GM12878 (cell line): Measurements from ENCODE around the gene TXNL1. TPM values are rescaled to one million over a fixed set of nuclear protein-coding genes. Genes with fewer than 3 reads are reported as not detected.

Experiments
- ATAC-seq: fragments of 200-7000 bp; cut with Tn5 transposase; 3 replicates; pipeline ENCODE4 v1.9.1; 2020; ENCODE audit warnings: mild to moderate bottlenecking, moderate library complexity
- BruUV-seq: library from RNA; stranded (reverse); fragments of 400-500 nt; replicated peaks from 2 replicates; lab custom pipeline; 2021; lab: Mats Ljungman, UMichigan
- CTCF ChIA-PET: fragments of 300-600 bp; sonication (Branson Sonifier 250); formaldehyde crosslinking; extraction: SDS; loops from one replicate; lab custom pipeline; 2021; ENCODE audit warnings: inconsistent platforms; lab: Yijun Ruan, JAX
- POLR2A ChIA-PET: fragments of 350-600 bp; formaldehyde crosslinking; extraction: SDS; loops from one replicate; lab custom pipeline; 2021; ENCODE audit warnings: inconsistent platforms; lab: Charles Lee
- RAD21 ChIA-PET: fragments of 300-600 bp; sonication (Branson Sonifier 250); formaldehyde crosslinking; loops from one replicate; lab custom pipeline; 2023; ENCODE audit warnings: antibody characterized with exemption; ENCODE audit not compliant: unreplicated experiment; lab: Charles Lee
- SMC1A ChIA-PET: fragments of 300-600 bp; sonication (Branson Sonifier 250); formaldehyde crosslinking; loops from one replicate; lab custom pipeline; 2023; ENCODE audit not compliant: unreplicated experiment, uncharacterized antibody; lab: Charles Lee
- DNase-seq: peaks from one replicate; pipeline ENCODE4 v3.0.0-alpha.2; 2011; ENCODE audit warnings: low read depth, low spot score
- FAIRE-seq: peaks from 3 replicates; lab custom pipeline; 2011; peaks lifted over from hg19 to GRCh38; lab: Jason Lieb, UNC
- H2AFZ ChIP-seq: 2 replicates; pipeline ENCODE4 v1.6.0; 2011; ENCODE audit warnings: low read depth, low read length, control low read depth; ENCODE audit not compliant: control insufficient read depth
- H3K27ac ChIP-seq: 2 replicates; pipeline ENCODE4 v1.5.1; 2011; ENCODE audit warnings: control low read depth; ENCODE audit not compliant: control insufficient read depth, insufficient read depth
- H3K27me3 ChIP-seq, 2 experiments: replicated peaks in 1 of 2; 2 replicates each; pipeline versions ENCODE4 v1.6.0 to v1.6.1; 2011; ENCODE audit warnings: low read length in 1 of 2; ENCODE audit not compliant: control insufficient read depth in 2 of 2, insufficient read depth in 2 of 2
- H3K36me3 ChIP-seq, 2 experiments: 2 replicates each; pipeline ENCODE4 v1.5.1; 2011; ENCODE audit warnings: low read length in 1 of 2; ENCODE audit not compliant: control insufficient read depth in 2 of 2, insufficient read depth in 2 of 2
- H3K4me1 ChIP-seq: 2 replicates; pipeline ENCODE4 v1.6.1; 2011; ENCODE audit warnings: mild to moderate bottlenecking, low read length, moderate library complexity, mixed read lengths; ENCODE audit not compliant: control insufficient read depth, insufficient read depth
- H3K4me2 ChIP-seq: 2 replicates; pipeline ENCODE4 v1.6.0; 2011; ENCODE audit warnings: control low read depth; ENCODE audit not compliant: control insufficient read depth, insufficient read depth
- H3K4me3 ChIP-seq: fragments of 200-600 bp; sonication (generic); 2 replicates; pipeline ENCODE4 v1.5.1; 2016
- H3K79me2 ChIP-seq: 2 replicates; pipeline ENCODE4 v1.6.0; 2011; ENCODE audit warnings: low read length; ENCODE audit not compliant: control insufficient read depth, insufficient read depth
- H3K9ac ChIP-seq: 2 replicates; pipeline ENCODE4 v1.8.0; 2011; ENCODE audit warnings: low read length, control low read depth, mixed read lengths; ENCODE audit not compliant: control insufficient read depth, insufficient read depth
- H3K9me3 ChIP-seq: replicated peaks from 3 replicates; pipeline ENCODE4 v1.5.1; 2011; ENCODE audit warnings: mild to moderate bottlenecking, low read length; ENCODE audit not compliant: control insufficient read depth, insufficient read depth
- H4K20me1 ChIP-seq: 2 replicates; pipeline ENCODE4 v1.6.0; 2011; ENCODE audit not compliant: control insufficient read depth, insufficient read depth
- DPF2 ChIP-seq: fragments of 450-650 bp; IDR thresholded peaks from 2 replicates; pipeline ENCODE4 v1.6.1; 2017; ENCODE audit warnings: mild to moderate bottlenecking
- NRF1 ChIP-seq: conservative IDR thresholded peaks from 2 replicates; pipeline ENCODE4 v1.6.1; 2011; ENCODE audit warnings: mild to moderate bottlenecking, low read depth, low read length, improper control_type of control experiment
- PKNOX1 ChIP-seq: fragments of 450-650 bp; IDR thresholded peaks from 2 replicates; pipeline ENCODE4 v1.6.1; 2016; ENCODE audit warnings: mild to moderate bottlenecking
- SP1 ChIP-seq: IDR thresholded peaks from one replicate; pipeline ENCODE4 v1.6.1; 2011; ENCODE audit warnings: low read depth, low read length
- SPI1 ChIP-seq: IDR thresholded peaks from 2 replicates; pipeline ENCODE4 v1.6.1; 2011; ENCODE audit warnings: low read depth, mild to moderate bottlenecking, low read length, moderate library complexity, borderline replicate concordance; ENCODE audit not compliant: insufficient read depth
- SUPT20H ChIP-seq: IDR thresholded peaks from 2 replicates; pipeline ENCODE4 v1.6.1; 2011; ENCODE audit warnings: low read depth, mild to moderate bottlenecking, low read length, moderate library complexity, borderline replicate concordance; ENCODE audit not compliant: control insufficient read depth
- ZBTB11 ChIP-seq: fragments of 450-650 bp; formaldehyde crosslinking; IDR thresholded peaks from 2 replicates; pipeline ENCODE4 v1.5.0; 2022; ENCODE audit warnings: mild to moderate bottlenecking, missing genetic modification characterization
- WGBS: methylation state at CpG from one replicate; pipeline ENCODE4 v1.1.6; 2016; ENCODE audit warnings: low lambda C conversion rate; ENCODE audit not compliant: insufficient replicate concordance, insufficient coverage; ENCODE audit errors: missing lambda C conversion rate; 5-methylcytosine and 5-hydroxymethylcytosine counted together
- in situ Hi-C: fragments of 300-500 bp; cut with MboI; formaldehyde crosslinking; loops from 9 replicates; pipeline ENCODE4 v1.14.3; 2018; ENCODE audit warnings: mixed read lengths
- intact Hi-C: fragments of 100-400 bp; cut with micrococcal nuclease; formaldehyde crosslinking; loops from one replicate; pipeline ENCODE4 v1.14.2; 2022; ENCODE audit not compliant: unreplicated experiment
- polyA plus RNA-seq, 11 experiments: library from polyadenylated mRNA; depleted of rRNA in 4 of 11; unstranded in 6 of 11; stranded (reverse) in 5 of 11; fragments of >200 nt; fragmentation: Nextera tagmentation in 4 of 11; fragmentation: Illumina TruSeq in 1 of 11; extraction: Ambion mirVana in 4 of 11; extraction: Trizol in 1 of 11; gene quantifications; 1 replicate in 1 of 11; 2 replicates in 10 of 11; pipeline versions ENCODE4 v1.2.1 to v1.2.3, GENCODE V29; 2011 to 2016; ENCODE audit warnings: inconsistent platforms in 2 of 11, missing spikeins in 2 of 11, low read depth in 1 of 11
- total RNA-seq, 4 experiments: library from RNA; depleted of rRNA in 3 of 4; stranded (reverse); fragments of >200 nt in 3 of 4; fragmentation: Illumina TruSeq in 1 of 4; extraction: Trizol in 1 of 4; gene quantifications; 2 replicates each; pipeline versions ENCODE4 v1.2.1 to v1.2.3, GENCODE V29; 2013 to 2021

The TXNL1 gene
- total and polyA plus RNA-seq, 10 of the 15 experiments (the other 5 are each of a cell fraction or from before 2014, with no cell fraction given), result 30.9 to 124 (median 71.2) TPM

GRCh38 chr18:56560992-56561391 lies 77.4 kb downstream of the TXNL1 start:
- Histone ChIP-seq H3K27ac (no peak overlapping the region), H4K20me1 (no peaks in the 10 kb centered on the region), H3K9me3 (no peaks in the 10 kb centered on the region), H3K79me2 (no peaks in the 10 kb centered on the region), H3K9ac (no peak overlapping the region), H3K4me3 (no peak overlapping the region), H3K36me3 (no peaks in the 10 kb centered on the region), H3K4me1 (no peaks in the 10 kb centered on the region), H3K27me3 (no peaks in the 10 kb centered on the region; a peak in 2 of 4 replicates), H2AFZ (no peak overlapping the region), H3K4me2 (no peak overlapping the region)
- RAD21 ChIA-PET, result no interaction called here
- DNase-seq (no peak), ATAC-seq (no peak), FAIRE-seq (no peak)
- TF ChIP-seq PKNOX1 (no peak), SPI1 (peak; percentile 40; the same call in 1 of the 2 replicates)
- in situ Hi-C loops (no loop called here), intact Hi-C loops (loop anchor here (5.0 to 10.0 kb wide), 2 partner anchors 66 to 129 kb away; no protein-coding TSS in a partner anchor)
- CTCF ChIA-PET, result interaction anchor here (0.9 to 8.0 kb wide), 7 partner anchors 8 to 127 kb away, joined by 3 to 60 read pairs (median 4); no protein-coding TSS in a partner anchor
- BruUV-seq, result no TSS peak
- SMC1A ChIA-PET, result interaction anchor here (0.9 to 4.2 kb wide), 11 partner anchors 8 to 467 kb away, joined by 3 to 25 read pairs (median 3); no protein-coding TSS in a partner anchor
- POLR2A ChIA-PET, result no interaction called here
- 0% methylated on average over 2 of the region's 2 CpGs for WGBS

- Histone ChIP-seq H4K20me1 (no peaks in the 10 kb centered on the region), H3K4me1 (no peaks in the 10 kb centered on the region), H3K36me3 (no peaks in the 10 kb centered on the region), H3K27me3 (no peaks in the 10 kb centered on the region; a peak in 2 of 4 replicates), H3K9ac (no peak overlapping the region), H3K9me3 (no peaks in the 10 kb centered on the region; the same call in 2 of the 3 replicates), H3K4me3 (no peak overlapping the region), H2AFZ (no peak overlapping the region), H3K4me2 (no peak overlapping the region), H3K79me2 (no peaks in the 10 kb centered on the region), H3K27ac (no peak overlapping the region)
- no peak for TF ChIP-seq SP1
- no peak for TF ChIP-seq SUPT20H
- TF ChIP-seq DPF2, result no peak
- no peak for TF ChIP-seq ZBTB11 (CRISPR knock-in tag)
- no peak for TF ChIP-seq NRF1
- intact Hi-C loops, result no loop called here
- ChIA-PET RAD21 (interaction anchor here (1.1 kb wide), 1 partner anchor 175 kb away, joined by 3 read pairs; no protein-coding TSS in a partner anchor), SMC1A (interaction anchor here (0.6 to 4.2 kb wide), 9 partner anchors 10 to 303 kb away, joined by 3 to 25 read pairs (median 6); no protein-coding TSS in a partner anchor), CTCF (interaction anchor here (0.9 to 1.4 kb wide), 2 partner anchors 18 to 73 kb away, joined by 3 to 5 read pairs; no protein-coding TSS in a partner anchor), POLR2A (no interaction called here)
- no peak for DNase-seq
- no peak for FAIRE-seq
- 12% methylated on average over 6 of the region's 6 CpGs for WGBS
- no peak for ATAC-seq
- in situ Hi-C loops, result loop anchor here (10.0 kb wide), 1 partner anchor 64 kb away; no protein-coding TSS in a partner anchor
- BruUV-seq, result no TSS peak
These were observed 79.3 kb downstream of the TXNL1 start for GRCh38 chr18:56559044-56559443.
